ENCODE data around the gene THOC2. TPM values are rescaled to one million over a fixed set of nuclear protein-coding genes. Genes with fewer than 3 reads are reported as not detected.
"Not testable (repeated sequence)": the region's sequence is repeated elsewhere in the genome, so short reads cannot be mapped to it uniquely, and the experiment has no call there.

THOC2 gene
- total RNA-seq, 4 donors from 2014 or later: 60.3 to 81.8 (median 67.7) TPM

- intact Hi-C loops (cut with DNase I; ENCODE audit: low total_unique reads): no loop called here
- 57 to 66% methylated on average over 3 of the region's 3 CpGs for WGBS, 2 donors
- H3K4me3 ChIP-seq (ENCODE audit: low read depth, poor library complexity, severe bottlenecking): no peak overlapping the region
- TF ChIP-seq CTCF (IDR thresholded peaks at IDR 0.05) (no peak), POLR2A (IDR thresholded peaks at IDR 0.05) (no peak)
- DNase-seq (ENCODE audit: low spot score in 2 of 2): no peak
These were observed 131.4 kb downstream of the THOC2 start for GRCh38 chrX:123601437-123601836.

- no peak for TF ChIP-seq CTCF (IDR thresholded peaks at IDR 0.05)
- no peak for TF ChIP-seq POLR2A (IDR thresholded peaks at IDR 0.05)
- no peak overlapping the region for H3K4me3 ChIP-seq (ENCODE audit: low read depth, poor library complexity, severe bottlenecking)
- no peak for DNase-seq (ENCODE audit: low spot score in 2 of 2)
- intact Hi-C loops (cut with DNase I; ENCODE audit: low total_unique reads): no loop called here
- WGBS, 2 donors: 71 to 80% methylated on average over 2 of the region's 2 CpGs
These were observed 132.7 kb downstream of the THOC2 start for GRCh38 chrX:123600181-123600580.

GRCh38 chrX:123590842-123591486, 141.9 kb downstream of the THOC2 start:
- intact Hi-C loops (cut with DNase I; ENCODE audit: low total_unique reads): no loop called here
- TF ChIP-seq POLR2A (IDR thresholded peaks at IDR 0.05) (no peak), CTCF (IDR thresholded peaks at IDR 0.05) (no peak)
- no peak overlapping the region for H3K4me3 ChIP-seq (ENCODE audit: low read depth, poor library complexity, severe bottlenecking)
- no peak for DNase-seq (ENCODE audit: low spot score in 2 of 2)
- 44 to 49% methylated on average over 6 of the region's 6 CpGs for WGBS, 2 donors

DNA sequence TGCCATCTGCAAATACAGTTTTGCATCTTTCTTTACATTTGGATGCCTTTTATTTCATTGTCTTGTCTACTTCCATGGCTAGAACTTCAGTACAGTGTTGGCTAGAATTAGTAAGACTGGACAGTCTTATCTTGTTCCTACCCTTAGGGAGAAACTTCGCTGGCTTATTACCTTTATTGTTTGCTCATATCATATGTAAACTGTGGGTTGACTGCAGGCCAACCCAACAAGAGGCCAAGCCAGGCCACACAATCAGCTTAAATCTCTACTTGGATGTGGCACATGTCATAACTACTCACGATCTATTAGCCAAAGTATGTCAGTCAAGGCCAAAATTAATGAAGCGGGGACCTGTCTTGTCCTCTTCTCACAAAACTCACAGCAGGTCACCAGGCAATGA, 144.1 kb downstream of the THOC2 start:
- 82 to 83% methylated on average over 3 of the region's 3 CpGs for WGBS, 2 donors
- no peak overlapping the region for H3K4me3 ChIP-seq (ENCODE audit: low read depth, poor library complexity, severe bottlenecking)
- no peak for DNase-seq (ENCODE audit: low spot score in 2 of 2)
- intact Hi-C loops (cut with DNase I; ENCODE audit: low total_unique reads): no loop called here
- TF ChIP-seq POLR2A (IDR thresholded peaks at IDR 0.05): no peak
- no peak for TF ChIP-seq CTCF (IDR thresholded peaks at IDR 0.05)

GRCh38 chrX:123581586-123581985, 151.3 kb downstream of the THOC2 start:
- 28 to 31% methylated on average over 1 of the region's 1 CpG for WGBS, 2 donors
- H3K4me3 ChIP-seq (ENCODE audit: low read depth, poor library complexity, severe bottlenecking): no peak overlapping the region
- no peak for DNase-seq (ENCODE audit: low spot score in 2 of 2)
- intact Hi-C loops (cut with DNase I; ENCODE audit: low total_unique reads): no loop called here
- TF ChIP-seq POLR2A (IDR thresholded peaks at IDR 0.05): no peak
- TF ChIP-seq CTCF (IDR thresholded peaks at IDR 0.05): no peak

- TF ChIP-seq POLR2A (IDR thresholded peaks at IDR 0.05) (no peak), CTCF (IDR thresholded peaks at IDR 0.05) (no peak)
- WGBS, 2 donors: 50 to 86% methylated on average over 1 of the region's 1 CpG
- DNase-seq (ENCODE audit: low spot score in 2 of 2): no peak
- H3K4me3 ChIP-seq (ENCODE audit: low read depth, poor library complexity, severe bottlenecking): no peak overlapping the region
- intact Hi-C loops (cut with DNase I; ENCODE audit: low total_unique reads): no loop called here
These were observed 152.1 kb downstream of the THOC2 start for GRCh38 chrX:123580792-123581191.

DNA sequence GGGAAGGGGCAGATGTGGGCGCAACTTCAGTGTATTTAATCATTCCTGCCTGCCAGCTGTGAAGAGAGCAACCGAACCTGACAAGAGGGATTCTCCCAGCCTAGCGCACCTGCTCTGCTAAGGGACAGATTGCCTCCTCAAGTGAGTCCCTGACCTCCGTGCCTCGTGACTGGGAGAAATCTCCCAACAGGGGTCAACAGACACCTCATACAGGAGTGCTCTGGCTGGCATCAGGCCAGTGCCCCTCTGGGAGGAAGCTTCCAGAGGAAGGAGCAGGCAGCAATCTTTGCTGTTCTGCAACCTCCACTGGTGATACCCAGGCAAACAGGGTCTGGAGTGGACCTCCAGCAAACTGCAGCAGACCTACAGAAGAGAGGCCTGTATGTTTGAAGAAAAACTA, 158.8 kb downstream of the THOC2 start:
- H3K4me3 ChIP-seq (ENCODE audit: low read depth, poor library complexity, severe bottlenecking); intact Hi-C loops (cut with DNase I; ENCODE audit: low total_unique reads); DNase-seq (ENCODE audit: low spot score in 2 of 2): not testable (repeated sequence)
- WGBS, 2 donors: 86 to 90% methylated on average over 2 to 5 of the region's 5 CpGs
